NCI-H1694 treated with DMSO at 0.1 percent for 48 hours (cell line): ENCODE data around the gene CHMP5.

ENCODE experiments used
- DNase-seq: peaks from one replicate; lab custom pipeline; 2025; lab: John Stamatoyannopoulos, UW

The CHMP5 gene

DNA sequence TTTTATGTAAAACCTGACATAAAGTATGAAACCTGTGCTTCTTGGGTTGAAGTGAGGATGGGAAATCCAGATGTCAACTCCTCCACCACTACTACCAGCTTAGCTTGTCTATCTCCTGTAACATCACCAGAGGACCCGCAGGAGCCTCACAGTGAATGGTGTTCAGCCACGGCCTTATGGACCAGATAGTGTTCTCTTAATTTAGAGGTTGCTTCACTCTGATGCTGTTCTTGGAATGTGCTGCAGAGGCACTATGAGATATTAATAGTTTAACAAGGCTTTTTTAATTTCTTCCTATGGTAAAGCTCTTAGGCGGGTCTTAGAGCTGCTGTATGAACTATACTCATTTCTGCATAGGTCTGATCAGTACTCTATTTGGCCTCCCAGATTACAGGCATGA, 53.4 kb downstream of the CHMP5 start:
- no peak for DNase-seq

DNA sequence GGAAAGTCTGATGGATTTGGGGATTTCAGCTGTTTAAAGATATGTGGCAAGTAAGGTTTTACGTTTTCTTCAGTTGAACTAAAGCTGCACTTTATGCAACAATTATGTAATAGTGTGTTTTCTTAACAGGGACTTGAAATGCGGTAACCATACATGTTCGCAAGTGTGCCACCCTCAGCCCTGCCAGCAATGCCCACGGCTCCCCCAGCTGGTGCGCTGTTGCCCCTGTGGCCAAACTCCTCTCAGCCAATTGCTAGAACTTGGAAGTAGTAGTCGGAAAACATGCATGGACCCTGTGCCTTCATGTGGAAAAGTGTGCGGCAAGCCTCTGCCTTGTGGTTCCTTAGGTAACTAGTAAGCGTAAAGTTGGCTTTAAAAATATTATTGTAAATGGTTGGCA, 53.9 kb downstream of the CHMP5 start:
- DNase-seq, result no peak

DNA sequence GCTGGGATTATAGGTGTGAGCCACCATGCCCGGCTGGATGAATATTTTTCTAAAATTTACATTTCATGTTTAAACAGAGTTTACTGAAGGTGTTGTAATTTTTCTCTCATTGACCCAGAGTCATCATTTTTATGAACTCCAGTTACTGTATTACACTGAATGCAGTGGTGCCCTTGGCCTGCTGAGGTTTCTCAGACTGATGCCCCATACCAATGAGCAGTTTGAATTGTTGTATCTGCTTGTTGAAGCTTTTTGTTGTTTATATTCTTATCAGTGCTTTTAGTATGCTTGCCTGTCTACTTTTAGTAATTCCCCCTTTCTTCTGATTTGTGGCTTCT, 55.4 kb downstream of the CHMP5 start:
- DNase-seq, result no peak

DNA sequence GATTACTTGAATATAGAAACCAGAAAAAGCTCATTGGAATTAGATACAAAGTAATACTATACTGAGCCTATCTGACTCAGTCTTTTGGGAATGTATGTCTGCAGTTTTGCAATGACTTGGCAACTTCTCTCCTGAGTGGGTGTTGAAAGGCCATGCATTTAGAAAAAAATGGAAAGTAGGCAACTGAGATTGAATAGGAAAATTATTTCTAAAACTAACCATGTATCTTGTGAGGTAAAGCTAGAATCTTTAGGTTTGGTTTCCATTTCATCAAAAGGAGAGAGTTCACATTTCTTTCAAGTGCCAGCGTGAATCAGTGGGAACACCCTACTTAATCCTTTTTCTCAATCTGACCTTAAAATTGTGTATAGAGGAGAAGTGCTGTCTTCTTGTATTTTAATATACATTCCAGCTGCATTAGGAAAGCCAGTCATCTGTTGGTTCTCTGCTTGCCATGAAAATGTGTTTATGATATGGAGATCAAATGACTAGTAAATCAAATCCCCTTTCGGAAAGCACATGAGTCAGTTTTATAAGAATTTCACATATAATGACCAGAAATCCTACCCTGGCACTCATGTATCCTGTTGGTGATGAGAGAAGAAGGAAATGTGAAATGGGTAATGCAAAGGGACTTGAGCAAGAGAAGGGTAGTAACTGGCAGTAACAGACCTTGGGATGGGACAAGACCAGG, 55.9 kb downstream of the CHMP5 start:
- no peak for DNase-seq

DNA sequence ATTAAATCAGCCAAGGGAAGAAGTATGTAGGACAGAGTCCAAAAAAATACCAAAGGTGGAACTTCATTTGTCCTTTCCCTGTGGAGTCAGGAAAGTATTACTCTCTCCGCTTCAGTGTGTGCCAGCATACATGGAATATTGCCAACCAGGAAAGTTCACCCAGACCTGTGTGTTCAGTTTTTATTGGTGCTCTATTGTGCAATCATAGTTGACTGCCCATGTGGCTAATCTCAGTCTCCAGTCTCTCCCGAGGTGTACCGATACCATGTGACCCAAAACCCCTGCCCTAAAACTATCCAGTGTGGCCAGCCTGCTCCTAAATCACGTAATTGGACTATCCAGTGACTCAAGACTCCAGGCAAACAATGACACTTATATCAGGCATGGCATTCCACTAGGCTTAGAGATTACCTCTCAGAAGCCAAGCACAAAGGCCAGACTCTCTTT, 64.3 kb downstream of the CHMP5 start:
- DNase-seq, result no peak

- DNase-seq, result no peak
Observed at GRCh38 chr9:33329979-33330378, 65.1 kb downstream of the CHMP5 start.

DNA sequence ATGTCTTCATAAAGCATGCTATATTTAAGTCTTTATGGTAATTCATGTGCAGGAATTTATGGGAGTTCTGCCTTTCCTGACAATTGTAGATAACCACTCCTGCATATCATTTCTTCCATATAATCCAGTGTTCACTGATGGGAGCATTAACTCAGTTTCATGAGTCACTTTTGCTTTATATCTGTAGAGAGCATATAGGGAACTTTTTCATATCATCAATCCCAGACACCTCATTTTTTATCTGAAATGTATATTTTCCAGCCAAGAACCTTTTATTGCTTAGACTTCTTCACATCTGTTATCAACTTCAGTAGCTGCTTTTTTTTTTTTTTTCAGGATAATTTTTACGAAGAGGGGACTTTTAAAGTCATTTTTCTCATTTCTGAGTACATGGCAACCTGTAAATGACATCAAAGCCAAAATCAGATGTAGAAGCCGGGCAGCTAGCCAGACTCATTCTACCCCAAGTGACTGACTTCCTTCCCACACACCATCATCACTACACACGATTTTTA, 66.6 kb downstream of the CHMP5 start:
- DNase-seq, result no peak
